ENCODE results near the gene CES4A. TPM values are rescaled to one million over a fixed set of nuclear protein-coding genes. Genes with fewer than 3 reads are reported as not detected.

CES4A gene
- total and polyA plus RNA-seq, 9 of the 15 experiments (the other 6 are each of a cell fraction or from before 2014, with no cell fraction given), result 0.09 to 0.13 (median 0.11) TPM; not detected in 6

DNA sequence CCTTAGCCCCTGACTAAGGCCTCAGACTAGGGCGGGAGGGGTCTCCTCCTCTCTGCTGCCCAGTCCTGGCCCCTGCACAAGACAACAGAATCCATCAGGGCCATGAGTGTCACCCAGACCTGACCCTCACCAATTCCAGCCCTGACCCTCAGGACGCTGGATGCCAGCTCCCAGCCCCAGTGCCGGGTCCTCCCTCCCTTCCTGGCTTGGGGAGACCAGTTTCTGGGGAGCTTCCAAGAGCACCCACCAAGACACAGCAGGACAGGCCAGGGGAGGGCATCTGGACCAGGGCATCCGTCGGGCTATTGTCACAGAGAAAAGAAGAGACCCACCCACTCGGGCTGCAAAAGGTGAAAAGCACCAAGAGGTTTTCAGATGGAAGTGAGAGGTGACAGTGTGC lies 14.7 kb upstream of the CES4A start:
- BruUV-seq (replicated peaks), result no TSS peak
- intact Hi-C loops (cut with micrococcal nuclease) (loop anchor here (10.0 kb wide), 1 partner anchor 271 kb away; the partner anchor contains the start of genes FHOD1 and SLC9A5), in situ Hi-C loops (cut with MboI) (loop anchor here (25.0 kb wide), 2 partner anchors 189 to 439 kb away; partner anchors contain the start of genes B3GNT9, FBXL8, HSF4 and NOL3)
- ATAC-seq (no peak), DNase-seq (ENCODE audit: extremely low read depth in 1 of 4, low spot score in 3 of 4) (no peak), FAIRE-seq (no peak)
- Histone ChIP-seq H3K36me3 (ENCODE audit: control insufficient read depth, insufficient read depth, low read length) (no peaks in the 10 kb centered on the region), H3K4me1 (replicated peaks in 1 of 2; ENCODE audit: control insufficient read depth in 2 of 2, insufficient read depth in 2 of 2, low read length in 2 of 2) (peaks cover 6 to 21% of the 10 kb centered on the region in 2 experiments; a peak in 4 of 5 replicates), H3K27me3 (ENCODE audit: control insufficient read depth in 2 of 2, insufficient read depth in 2 of 2, low read length in 2 of 2) (peaks cover 6 to 17% of the 10 kb centered on the region in 2 experiments; a peak in 4 of 5 replicates), H3K9me1 (ENCODE audit: control insufficient read depth, insufficient read depth, low read length) (peaks cover 3% of the 10 kb centered on the region), H3K79me2 (ENCODE audit: control insufficient read depth, insufficient read depth, low read length) (no peaks in the 10 kb centered on the region), H4K20me1 (replicated peaks; ENCODE audit: control insufficient read depth, insufficient read depth, low read length) (no peaks in the 10 kb centered on the region), H3K9me3 (replicated peaks; ENCODE audit: control insufficient read depth, insufficient read depth, low read depth, low read length) (no peaks in the 10 kb centered on the region), H3K4me2 (ENCODE audit: insufficient read depth, low read length) (no peak overlapping the region), H3K27ac (ENCODE audit: extremely low read depth, low read depth, low read length) (no peak overlapping the region), H3K9ac (ENCODE audit: insufficient read depth in 1 of 2, low read depth in 2 of 2, low read length in 2 of 2) (no peak overlapping the region; a peak in 1 of 4 replicates), H2AFZ (ENCODE audit: low read depth, low read length) (no peak overlapping the region), H3K4me3 (no peak overlapping the region)
- 54% methylated on average over 3 of the region's 6 CpGs for WGBS (ENCODE audit: insufficient coverage, low coverage, missing lambda C conversion rate)
- ChIA-PET CTCF (ENCODE audit: low intra/inter-chr PET ratio) (no interaction called here), POLR2A (interaction anchor here (0.6 to 0.8 kb wide), 3 partner anchors 13 to 172 kb away, joined by 3 read pairs; partner anchors contain the start of gene CES3)
- TF ChIP-seq, protein P1, sequence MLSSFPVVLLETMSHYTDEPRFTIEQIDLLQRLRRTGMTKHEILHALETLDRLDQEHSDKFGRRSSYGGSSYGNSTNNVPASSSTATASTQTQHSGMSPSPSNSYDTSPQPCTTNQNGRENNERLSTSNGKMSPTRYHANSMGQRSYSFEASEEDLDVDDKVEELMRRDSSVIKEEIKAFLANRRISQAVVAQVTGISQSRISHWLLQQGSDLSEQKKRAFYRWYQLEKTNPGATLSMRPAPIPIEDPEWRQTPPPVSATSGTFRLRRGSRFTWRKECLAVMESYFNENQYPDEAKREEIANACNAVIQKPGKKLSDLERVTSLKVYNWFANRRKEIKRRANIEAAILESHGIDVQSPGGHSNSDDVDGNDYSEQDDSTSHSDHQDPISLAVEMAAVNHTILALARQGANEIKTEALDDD (IDR thresholded peaks at IDR 0.05), result no peak
- TF ChIP-seq ZFPM2 (CRISPR knock-in tag; IDR thresholded peaks at IDR 0.05) (no peak), ZNF695 (CRISPR knock-in tag; IDR thresholded peaks at IDR 0.05) (no peak), ZNF316 (IDR thresholded peaks at IDR 0.05) (no peak), SRSF7 (optimal IDR thresholded peaks at IDR 0.05; ENCODE audit: low read depth, low read length) (no peak), NFYB (IDR thresholded peaks at IDR 0.05; ENCODE audit: extremely low read depth, insufficient read length) (no peak), MYBL2 (IDR thresholded peaks at IDR 0.05; ENCODE audit: low read depth) (no peak), MYBL2 (CRISPR knock-in tag; IDR thresholded peaks at IDR 0.05; ENCODE audit: borderline replicate concordance) (no peak), TOE1 (IDR thresholded peaks at IDR 0.05; ENCODE audit: borderline replicate concordance) (no peak), TOE1 (CRISPR knock-in tag; IDR thresholded peaks at IDR 0.05; ENCODE audit: borderline replicate concordance, low read depth) (no peak), GATAD2A (IDR thresholded peaks at IDR 0.05) (no peak), NBN (IDR thresholded peaks at IDR 0.05; ENCODE audit: low read depth) (no peak), SLC30A9 (CRISPR knock-in tag; IDR thresholded peaks at IDR 0.05) (no peak), ZNF830 (CRISPR knock-in tag; IDR thresholded peaks at IDR 0.05) (no peak), FOXA3 (CRISPR knock-in tag; conservative IDR thresholded peaks at IDR 0.05 in 1 of 2, IDR thresholded peaks at IDR 0.05 in 1 of 2) (no peak)
- TF ChIP-seq, protein P2, sequence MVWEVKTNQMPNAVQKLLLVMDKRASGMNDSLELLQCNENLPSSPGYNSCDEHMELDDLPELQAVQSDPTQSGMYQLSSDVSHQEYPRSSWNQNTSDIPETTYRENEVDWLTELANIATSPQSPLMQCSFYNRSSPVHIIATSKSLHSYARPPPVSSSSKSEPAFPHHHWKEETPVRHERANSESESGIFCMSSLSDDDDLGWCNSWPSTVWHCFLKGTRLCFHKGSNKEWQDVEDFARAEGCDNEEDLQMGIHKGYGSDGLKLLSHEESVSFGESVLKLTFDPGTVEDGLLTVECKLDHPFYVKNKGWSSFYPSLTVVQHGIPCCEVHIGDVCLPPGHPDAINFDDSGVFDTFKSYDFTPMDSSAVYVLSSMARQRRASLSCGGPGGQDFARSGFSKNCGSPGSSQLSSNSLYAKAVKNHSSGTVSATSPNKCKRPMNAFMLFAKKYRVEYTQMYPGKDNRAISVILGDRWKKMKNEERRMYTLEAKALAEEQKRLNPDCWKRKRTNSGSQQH (CRISPR knock-in tag; IDR thresholded peaks at IDR 0.05), result no peak
- TF ChIP-seq, protein P3, sequence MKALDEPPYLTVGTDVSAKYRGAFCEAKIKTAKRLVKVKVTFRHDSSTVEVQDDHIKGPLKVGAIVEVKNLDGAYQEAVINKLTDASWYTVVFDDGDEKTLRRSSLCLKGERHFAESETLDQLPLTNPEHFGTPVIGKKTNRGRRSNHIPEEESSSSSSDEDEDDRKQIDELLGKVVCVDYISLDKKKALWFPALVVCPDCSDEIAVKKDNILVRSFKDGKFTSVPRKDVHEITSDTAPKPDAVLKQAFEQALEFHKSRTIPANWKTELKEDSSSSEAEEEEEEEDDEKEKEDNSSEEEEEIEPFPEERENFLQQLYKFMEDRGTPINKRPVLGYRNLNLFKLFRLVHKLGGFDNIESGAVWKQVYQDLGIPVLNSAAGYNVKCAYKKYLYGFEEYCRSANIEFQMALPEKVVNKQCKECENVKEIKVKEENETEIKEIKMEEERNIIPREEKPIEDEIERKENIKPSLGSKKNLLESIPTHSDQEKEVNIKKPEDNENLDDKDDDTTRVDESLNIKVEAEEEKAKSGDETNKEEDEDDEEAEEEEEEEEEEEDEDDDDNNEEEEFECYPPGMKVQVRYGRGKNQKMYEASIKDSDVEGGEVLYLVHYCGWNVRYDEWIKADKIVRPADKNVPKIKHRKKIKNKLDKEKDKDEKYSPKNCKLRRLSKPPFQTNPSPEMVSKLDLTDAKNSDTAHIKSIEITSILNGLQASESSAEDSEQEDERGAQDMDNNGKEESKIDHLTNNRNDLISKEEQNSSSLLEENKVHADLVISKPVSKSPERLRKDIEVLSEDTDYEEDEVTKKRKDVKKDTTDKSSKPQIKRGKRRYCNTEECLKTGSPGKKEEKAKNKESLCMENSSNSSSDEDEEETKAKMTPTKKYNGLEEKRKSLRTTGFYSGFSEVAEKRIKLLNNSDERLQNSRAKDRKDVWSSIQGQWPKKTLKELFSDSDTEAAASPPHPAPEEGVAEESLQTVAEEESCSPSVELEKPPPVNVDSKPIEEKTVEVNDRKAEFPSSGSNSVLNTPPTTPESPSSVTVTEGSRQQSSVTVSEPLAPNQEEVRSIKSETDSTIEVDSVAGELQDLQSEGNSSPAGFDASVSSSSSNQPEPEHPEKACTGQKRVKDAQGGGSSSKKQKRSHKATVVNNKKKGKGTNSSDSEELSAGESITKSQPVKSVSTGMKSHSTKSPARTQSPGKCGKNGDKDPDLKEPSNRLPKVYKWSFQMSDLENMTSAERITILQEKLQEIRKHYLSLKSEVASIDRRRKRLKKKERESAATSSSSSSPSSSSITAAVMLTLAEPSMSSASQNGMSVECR (CRISPR knock-in tag; IDR thresholded peaks at IDR 0.05), result no peak

Data from K562 (cell line).